HCT116 (cell line): ENCODE data around the gene APOL4. TPM values are rescaled to one million over a fixed set of nuclear protein-coding genes. Genes with fewer than 3 reads are reported as not detected.
"Not testable (repeated sequence)": the region's sequence is repeated elsewhere in the genome, so short reads cannot be mapped to it uniquely, and the experiment has no call there.

Source experiments
- ATAC-seq: fragments of 200-7000 bp; cut with Tn5 transposase; 2 replicates; pipeline ENCODE4 v1.9.1; 2020; ENCODE audit warnings: mild to moderate bottlenecking, moderate library complexity
- BruUV-seq: library from RNA; stranded (reverse); fragments of 400-500 nt; replicated peaks from 2 replicates; lab custom pipeline; 2021; lab: Mats Ljungman, UMichigan
- CTCF ChIA-PET: fragments of 300-600 bp; sonication (Branson Sonifier 250); formaldehyde crosslinking; loops from one replicate; lab custom pipeline; 2021; ENCODE audit warnings: antibody characterized with exemption; lab: Charles Lee
- POLR2A ChIA-PET: fragments of 300-600, 350-600 bp; sonication (Branson Sonifier 250); formaldehyde crosslinking; loops from one replicate; lab custom pipeline; 2021; ENCODE audit warnings: antibody characterized with exemption; lab: Charles Lee
- RAD21 ChIA-PET, 2 experiments: fragments of 300-600 bp; sonication (Branson Sonifier 250); formaldehyde crosslinking; loops; one replicate each; lab custom pipeline; 2023; ENCODE audit warnings: low total read pairs in 2 of 2; ENCODE audit not compliant: uncharacterized antibody in 2 of 2, unreplicated experiment in 2 of 2, low non-redundant PET in 1 of 2; lab: Charles Lee
- DNase-seq: peaks from one replicate; pipeline ENCODE4 v3.0.0-alpha.2; 2010; ENCODE audit warnings: low read depth, low spot score
- H2AFZ ChIP-seq: fragments of 200-600 bp; shearing (Covaris generic), sonication (generic); 2 replicates; pipeline ENCODE4 v1.6.1; 2017; ENCODE audit warnings: low read depth, mixed run types, mixed read lengths, antibody characterized with exemption, low read length; ENCODE audit not compliant: poor library complexity, severe bottlenecking
- H3K27ac ChIP-seq: 2 replicates; pipeline ENCODE4 v1.5.1; 2012; ENCODE audit warnings: low read depth, low read length
- H3K27me3 ChIP-seq: fragments of 200-600 bp; sonication (generic); 2 replicates; pipeline ENCODE4 v1.6.1; 2016; ENCODE audit warnings: mixed run types, low read length, mixed read lengths; ENCODE audit not compliant: insufficient read depth
- H3K36me3 ChIP-seq, 2 experiments: fragments of 200-500 bp in 1 of 2; fragments of 200-600 bp in 1 of 2; sonication (Bioruptor generic) in 1 of 2; sonication (generic) in 1 of 2; 2 replicates each; pipeline versions ENCODE4 v1.5.1 to v1.6.1; 2014 to 2016; ENCODE audit warnings: low read length in 2 of 2, inconsistent platforms in 1 of 2, mixed read lengths in 1 of 2, mixed run types in 1 of 2; ENCODE audit not compliant: insufficient read depth in 2 of 2, control insufficient read depth in 1 of 2
- H3K4me1 ChIP-seq, 2 experiments: fragments of 200-600 bp in 1 of 2; sonication (generic) in 1 of 2; 2 replicates each; pipeline versions ENCODE4 v1.5.1 to v1.6.1; 2012 to 2017; ENCODE audit warnings: low read length in 2 of 2, inconsistent platforms in 1 of 2, mild to moderate bottlenecking in 1 of 2, mixed read lengths in 1 of 2, mixed run types in 1 of 2, moderate library complexity in 1 of 2; ENCODE audit not compliant: insufficient read depth in 2 of 2, control insufficient read depth in 1 of 2
- H3K4me2 ChIP-seq: fragments of 200-600 bp; sonication (generic); 2 replicates; pipeline ENCODE4 v1.6.1; 2017; ENCODE audit warnings: mixed run types, low read length, mixed read lengths
- H3K4me3 ChIP-seq, 2 experiments: fragments of 200-600 bp in 1 of 2; sonication (generic) in 1 of 2; replicated peaks in 1 of 2; 2 replicates each; pipeline ENCODE4 v1.5.1; 2011 to 2016; ENCODE audit warnings: low read length in 2 of 2, control low read depth in 1 of 2, low read depth in 1 of 2, mild to moderate bottlenecking in 1 of 2, mixed read lengths in 1 of 2, mixed run types in 1 of 2
- H3K79me2 ChIP-seq: fragments of 200-600 bp; sonication (generic); 2 replicates; pipeline ENCODE4 v1.6.1; 2017; ENCODE audit warnings: mild to moderate bottlenecking, mixed run types, low read length, moderate library complexity, mixed read lengths; ENCODE audit not compliant: insufficient read depth
- H3K9ac ChIP-seq: fragments of 200-600 bp; sonication (generic); 2 replicates; pipeline ENCODE4 v1.6.1; 2016; ENCODE audit warnings: low read length, mixed read lengths
- H3K9me2 ChIP-seq: fragments of 200-600 bp; sonication (generic), shearing (Covaris generic); 2 replicates; pipeline ENCODE4 v1.6.1; 2017; ENCODE audit warnings: mixed run types, mild to moderate bottlenecking, moderate library complexity; ENCODE audit not compliant: insufficient read depth
- H3K9me3 ChIP-seq, 2 experiments: fragments of 200-500 bp in 1 of 2; fragments of 200-600 bp in 1 of 2; sonication (Bioruptor generic) in 1 of 2; sonication (generic) in 1 of 2; 2 replicates each; pipeline ENCODE4 v1.6.1; 2014 to 2017; ENCODE audit warnings: low read length in 2 of 2, mixed read lengths in 2 of 2, inconsistent platforms in 1 of 2, low read depth in 1 of 2, mild to moderate bottlenecking in 1 of 2, mixed run types in 1 of 2, moderate library complexity in 1 of 2; ENCODE audit not compliant: control insufficient read depth in 1 of 2, insufficient read depth in 1 of 2
- H4K20me1 ChIP-seq: fragments of 200-600 bp; sonication (generic), shearing (Covaris generic); 2 replicates; pipeline ENCODE4 v1.6.1; 2017; ENCODE audit warnings: mixed run types, mild to moderate bottlenecking, moderate library complexity; ENCODE audit not compliant: insufficient read depth
- CBX3 ChIP-seq: IDR thresholded peaks from 2 replicates; pipeline ENCODE4 v1.6.1; 2012; ENCODE audit warnings: low read depth
- EZH2phosphoT487 ChIP-seq: fragments of 200-600 bp; IDR thresholded peaks from 2 replicates; pipeline ENCODE4 v1.6.1; 2018; ENCODE audit warnings: antibody characterized with exemption, borderline replicate concordance
- RAD21 ChIP-seq: IDR thresholded peaks from 2 replicates; pipeline ENCODE4 v1.6.1; 2012; ENCODE audit warnings: low read depth, mild to moderate bottlenecking
- intact Hi-C: fragments of 100-400 bp; cut with micrococcal nuclease; formaldehyde crosslinking; loops from 2 replicates; pipeline ENCODE4 v1.10.0; 2022
- total RNA-seq: library from RNA; stranded (reverse); gene quantifications from one replicate; pipeline ENCODE4 v1.2.1, GENCODE V29; 2021; ENCODE audit not compliant: unreplicated experiment
- TF ChIP-seq, protein P1 (sequence below): IDR thresholded peaks from 2 replicates; pipeline ENCODE4 v1.6.1; 2011; ENCODE audit warnings: mild to moderate bottlenecking, low read length, moderate library complexity; ENCODE audit not compliant: insufficient replicate concordance; ENCODE audit errors: extremely low read depth

The APOL4 gene
- total RNA-seq, 1 experiment from 2014 or later: not detected

DNA sequence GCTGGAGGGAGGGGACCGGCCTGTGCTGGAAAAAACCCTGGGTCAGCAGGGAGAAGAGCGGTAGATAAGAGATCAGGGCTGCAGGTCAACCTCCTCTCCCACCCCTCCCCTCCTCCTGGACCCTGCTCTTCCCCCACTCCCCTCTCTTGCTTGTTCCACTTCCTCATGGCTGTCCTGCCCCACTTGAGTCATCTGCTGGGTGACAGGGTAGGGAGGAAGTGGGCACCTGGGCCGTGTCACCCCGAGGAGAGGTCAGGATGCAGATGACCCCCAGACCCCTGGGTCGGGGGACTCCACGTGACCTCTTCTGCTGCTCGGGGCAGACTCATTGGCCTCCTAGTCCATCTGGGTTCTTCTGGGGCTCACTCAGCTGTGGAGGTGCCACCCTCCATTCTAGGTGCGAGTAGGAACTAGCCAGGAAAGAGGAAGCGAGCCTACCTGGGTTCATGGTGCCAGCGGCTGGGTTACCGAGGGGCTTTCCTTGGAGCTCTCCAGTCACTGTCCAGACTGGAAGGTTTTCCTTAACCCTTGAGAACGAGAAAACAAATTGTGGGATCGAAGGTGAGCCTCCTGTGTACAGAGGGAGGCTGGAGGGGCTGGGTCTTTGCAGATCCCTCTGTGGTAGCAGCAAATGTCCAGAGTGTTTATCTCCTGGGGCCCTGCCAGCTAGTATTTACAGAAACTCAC lies 31.2 kb upstream of the APOL4 start:
- no peak overlapping the region for H3K4me3 ChIP-seq
- H3K36me3 ChIP-seq: 0 out of 4 replicates have a peak, but pooled peaks cover 0 to 3% of the 10 kb centered on the region in 2 experiments
- BruUV-seq: no TSS peak
- H3K9me2 ChIP-seq: no peaks in the 10 kb centered on the region
- no peaks in the 10 kb centered on the region for H3K9me3 ChIP-seq
- H3K9ac ChIP-seq: no peak overlapping the region
- no peaks in the 10 kb centered on the region; the same call in 1 of the 2 replicates for H3K79me2 ChIP-seq
- DNase-seq: no peak
- no peak overlapping the region for H3K4me2 ChIP-seq
- ChIA-PET RAD21 (no interaction called here), CTCF (no interaction called here), POLR2A (no interaction called here)
- intact Hi-C loops: no loop called here
- TF ChIP-seq, protein P1, sequence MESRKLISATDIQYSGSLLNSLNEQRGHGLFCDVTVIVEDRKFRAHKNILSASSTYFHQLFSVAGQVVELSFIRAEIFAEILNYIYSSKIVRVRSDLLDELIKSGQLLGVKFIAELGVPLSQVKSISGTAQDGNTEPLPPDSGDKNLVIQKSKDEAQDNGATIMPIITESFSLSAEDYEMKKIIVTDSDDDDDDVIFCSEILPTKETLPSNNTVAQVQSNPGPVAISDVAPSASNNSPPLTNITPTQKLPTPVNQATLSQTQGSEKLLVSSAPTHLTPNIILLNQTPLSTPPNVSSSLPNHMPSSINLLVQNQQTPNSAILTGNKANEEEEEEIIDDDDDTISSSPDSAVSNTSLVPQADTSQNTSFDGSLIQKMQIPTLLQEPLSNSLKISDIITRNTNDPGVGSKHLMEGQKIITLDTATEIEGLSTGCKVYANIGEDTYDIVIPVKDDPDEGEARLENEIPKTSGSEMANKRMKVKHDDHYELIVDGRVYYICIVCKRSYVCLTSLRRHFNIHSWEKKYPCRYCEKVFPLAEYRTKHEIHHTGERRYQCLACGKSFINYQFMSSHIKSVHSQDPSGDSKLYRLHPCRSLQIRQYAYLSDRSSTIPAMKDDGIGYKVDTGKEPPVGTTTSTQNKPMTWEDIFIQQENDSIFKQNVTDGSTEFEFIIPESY: no peak
- TF ChIP-seq CBX3: no peak
- TF ChIP-seq EZH2phosphoT487: no peak
- TF ChIP-seq RAD21: no peak
- H4K20me1 ChIP-seq: no peaks in the 10 kb centered on the region
- no peak overlapping the region for H3K27ac ChIP-seq
- no peak for ATAC-seq
- H2AFZ ChIP-seq: no peak overlapping the region
- H3K4me1 ChIP-seq: peaks cover 1% of the 10 kb centered on the region in 2 experiments; a peak in 3 of 4 replicates
- H3K27me3 ChIP-seq: no peaks in the 10 kb centered on the region

DNA sequence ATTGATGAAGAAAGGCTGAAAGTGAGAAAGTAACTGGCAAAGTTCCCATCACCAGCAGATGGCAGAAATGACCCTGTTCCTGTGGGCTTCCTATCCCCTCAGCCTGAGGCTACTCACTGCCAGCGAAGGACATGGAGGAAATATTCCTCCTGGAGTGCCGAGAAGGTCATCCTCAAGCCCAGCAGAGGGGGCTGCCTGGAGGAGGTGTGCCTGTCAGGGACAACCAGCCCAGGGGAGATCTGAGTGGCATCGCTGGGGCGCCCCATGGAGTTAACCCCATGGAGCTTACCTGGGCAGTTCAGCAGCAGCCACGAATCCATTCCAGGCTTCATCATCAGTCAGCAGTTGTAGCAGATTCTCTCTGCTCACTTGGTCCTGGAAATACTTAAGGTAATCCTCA lies 29.4 kb upstream of the APOL4 start:
- H3K9me3 ChIP-seq, DNase-seq, H4K20me1 ChIP-seq, H3K79me2 ChIP-seq, H3K27me3 ChIP-seq, intact Hi-C loops, H3K4me3 ChIP-seq, ATAC-seq, CTCF ChIA-PET, H3K36me3 ChIP-seq, H3K27ac ChIP-seq, H3K9ac ChIP-seq, H2AFZ ChIP-seq, RAD21 ChIA-PET, H3K9me2 ChIP-seq, BruUV-seq, H3K4me2 ChIP-seq, H3K4me1 ChIP-seq, POLR2A ChIA-PET: not testable (repeated sequence)

DNA sequence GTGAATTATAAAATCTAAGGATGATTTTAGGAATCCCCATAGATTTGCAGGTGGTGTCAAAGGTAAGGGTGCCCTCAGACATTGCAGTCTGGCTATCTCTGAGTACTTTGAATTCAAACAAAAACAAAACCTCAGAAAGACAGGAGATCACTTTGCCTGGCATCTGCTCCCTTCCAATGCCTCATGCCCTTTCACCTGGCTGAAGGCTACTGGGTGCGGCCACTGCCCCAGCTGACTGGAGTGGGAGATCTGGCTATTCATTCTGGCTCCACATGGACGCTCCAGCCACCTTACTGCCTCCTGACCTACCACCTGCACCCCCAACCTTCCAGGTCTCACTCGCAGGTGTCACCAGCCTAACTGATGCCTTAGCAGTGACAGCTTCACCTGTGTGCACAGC lies 28.0 kb upstream of the APOL4 start:
- not testable (repeated sequence) for BruUV-seq
- intact Hi-C loops: loop anchor here (10.0 kb wide), 1 partner anchor 85 kb away; no protein-coding TSS in a partner anchor

More for the DNA sequence above, 28.0 kb upstream of the APOL4 start:
- H2AFZ ChIP-seq, H3K36me3 ChIP-seq, H3K9me2 ChIP-seq, H3K27me3 ChIP-seq, H4K20me1 ChIP-seq, H3K4me1 ChIP-seq, RAD21 ChIA-PET, H3K9me3 ChIP-seq, DNase-seq, H3K4me2 ChIP-seq, H3K4me3 ChIP-seq, H3K79me2 ChIP-seq, POLR2A ChIA-PET, CTCF ChIA-PET, H3K27ac ChIP-seq, ATAC-seq, H3K9ac ChIP-seq: not testable (repeated sequence)
